ENCODE results near the gene RPS6KA5. TPM values are rescaled to one million over a fixed set of nuclear protein-coding genes. Genes with fewer than 3 reads are reported as not detected.

RPS6KA5 gene
- total RNA-seq = 10 to 100 TPM; 11.5 to 20.0 (median 15.8) TPM
- 1 to 10 TPM in 2 of 3 donors, under 1 TPM in 1; 0.94 to 3.9 (median 3.7) TPM for polyA plus RNA-seq
- long read RNA-seq, donor 1, full-length matches to known transcripts = 20 of 26 reads
- long read RNA-seq, donor 1, partial matches to known transcripts = 2 of 26 reads
- long read RNA-seq, donor 1, other reads (novel, unspliced or antisense) = 4 of 26 reads
- long read RNA-seq, donor 2, full-length matches to known transcripts = 23 of 35 reads
- long read RNA-seq, donor 2, partial matches to known transcripts = 5 of 35 reads
- long read RNA-seq, donor 2, other reads (novel, unspliced or antisense) = 7 of 35 reads

DNA sequence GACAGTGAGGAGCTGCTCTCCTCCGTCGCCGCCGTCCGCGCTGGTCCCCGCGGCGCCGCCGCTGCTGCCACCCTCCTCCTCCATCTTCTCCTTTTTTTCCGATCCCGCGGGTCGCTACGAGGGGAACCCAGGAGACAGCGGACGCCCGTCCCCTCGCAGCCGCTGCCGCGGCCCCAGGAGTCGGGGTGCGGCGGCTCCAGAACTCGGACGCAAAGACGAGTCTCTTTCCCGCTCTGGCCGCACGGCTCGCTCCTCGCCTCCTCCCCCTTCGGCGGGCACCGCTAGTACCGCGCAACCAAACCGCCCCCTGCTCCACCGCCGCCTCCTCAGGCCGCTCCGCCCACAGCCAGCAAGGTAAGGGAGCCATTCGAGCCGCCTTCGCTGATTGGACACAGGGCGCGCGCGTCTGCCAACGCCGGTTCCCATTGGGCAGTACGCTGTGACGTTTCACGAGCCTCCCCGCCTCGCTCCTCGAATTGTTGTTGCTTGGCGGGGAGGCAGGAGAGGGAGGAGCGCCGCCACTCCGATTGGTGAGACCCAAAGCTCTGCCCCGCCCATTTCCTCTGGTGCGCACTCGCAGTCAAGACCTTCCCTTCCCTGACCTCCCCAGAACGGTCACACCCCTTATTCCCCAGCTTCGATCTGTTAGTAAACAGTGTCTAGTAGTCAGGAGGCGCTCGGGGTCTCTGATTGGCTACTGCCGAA is at the start of gene RPS6KA5:
Gene RPS6KA5 (minus strand): TSS at position 291 of the 705 bp plus-strand sequence. CDS start 207 bp downstream, at position 84.
- H3K27ac ChIP-seq = peak within 1 kb of the TSS; percentile 94
- ATAC-seq (peak; percentile 93 to 96 (median 94)), DNase-seq (peak; percentile 100)
- no peaks in the 10 kb centered on the region for H3K9me3 ChIP-seq
- H3K27me3 ChIP-seq (ENCODE audit: insufficient read depth in 3 of 3, low read length in 2 of 3) = no peaks in the 10 kb centered on the region
- intact Hi-C loops (cut with DNase I) = loop anchor here (2.0 to 5.0 kb wide), 4 partner anchors 37 to 112 kb away; no protein-coding TSS in a partner anchor
- TF ChIP-seq, protein P1, sequence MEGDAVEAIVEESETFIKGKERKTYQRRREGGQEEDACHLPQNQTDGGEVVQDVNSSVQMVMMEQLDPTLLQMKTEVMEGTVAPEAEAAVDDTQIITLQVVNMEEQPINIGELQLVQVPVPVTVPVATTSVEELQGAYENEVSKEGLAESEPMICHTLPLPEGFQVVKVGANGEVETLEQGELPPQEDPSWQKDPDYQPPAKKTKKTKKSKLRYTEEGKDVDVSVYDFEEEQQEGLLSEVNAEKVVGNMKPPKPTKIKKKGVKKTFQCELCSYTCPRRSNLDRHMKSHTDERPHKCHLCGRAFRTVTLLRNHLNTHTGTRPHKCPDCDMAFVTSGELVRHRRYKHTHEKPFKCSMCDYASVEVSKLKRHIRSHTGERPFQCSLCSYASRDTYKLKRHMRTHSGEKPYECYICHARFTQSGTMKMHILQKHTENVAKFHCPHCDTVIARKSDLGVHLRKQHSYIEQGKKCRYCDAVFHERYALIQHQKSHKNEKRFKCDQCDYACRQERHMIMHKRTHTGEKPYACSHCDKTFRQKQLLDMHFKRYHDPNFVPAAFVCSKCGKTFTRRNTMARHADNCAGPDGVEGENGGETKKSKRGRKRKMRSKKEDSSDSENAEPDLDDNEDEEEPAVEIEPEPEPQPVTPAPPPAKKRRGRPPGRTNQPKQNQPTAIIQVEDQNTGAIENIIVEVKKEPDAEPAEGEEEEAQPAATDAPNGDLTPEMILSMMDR (IDR thresholded peaks at IDR 0.05) = peak; percentile 30
- 0% methylated on average over 48 to 71 of the region's 71 CpGs for WGBS, 3 donors
- peak within 1 kb of the TSS; percentile 83 for H3K4me3 ChIP-seq
- no peaks in the 10 kb centered on the region for H3K36me3 ChIP-seq (ENCODE audit: insufficient read depth in 1 of 2, low read depth in 1 of 2)
- H3K4me1 ChIP-seq = peaks cover 21% of the 10 kb centered on the region

DNA sequence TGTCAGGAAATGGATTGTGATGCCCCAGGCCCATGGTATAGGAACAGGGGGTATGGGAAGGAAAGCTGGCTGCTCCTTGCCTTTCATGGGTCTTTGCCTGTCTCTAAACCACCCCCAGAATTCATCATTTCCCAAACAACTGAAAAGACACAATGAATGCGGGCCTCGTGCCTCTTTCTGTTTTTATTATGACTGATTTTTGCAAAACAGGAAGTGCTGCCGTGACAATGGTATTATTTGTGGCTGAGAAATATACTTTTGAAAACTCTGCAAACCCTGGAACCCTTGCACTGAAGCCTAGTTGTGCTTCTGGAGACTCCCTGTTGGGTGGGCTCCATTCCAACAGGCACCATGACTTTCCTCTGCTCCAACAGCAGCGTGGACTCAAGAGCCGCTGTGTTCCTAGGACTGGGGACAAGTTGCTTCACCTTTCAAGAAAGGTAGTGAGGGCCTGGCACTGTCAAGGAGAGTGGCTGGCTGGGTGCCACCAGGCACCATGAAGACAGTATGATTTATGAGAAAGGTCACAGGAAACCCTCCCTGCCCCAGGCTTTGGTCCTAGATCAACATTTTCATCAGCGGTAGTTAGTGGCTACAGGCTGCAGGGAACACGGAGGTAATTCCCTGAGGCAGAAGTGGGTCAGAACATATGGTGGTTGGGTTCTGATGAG is 48.6 kb upstream of the RPS6KA5 start:
- peak in 2 of 4 donors; percentile 38 to 51 for ATAC-seq

DNA sequence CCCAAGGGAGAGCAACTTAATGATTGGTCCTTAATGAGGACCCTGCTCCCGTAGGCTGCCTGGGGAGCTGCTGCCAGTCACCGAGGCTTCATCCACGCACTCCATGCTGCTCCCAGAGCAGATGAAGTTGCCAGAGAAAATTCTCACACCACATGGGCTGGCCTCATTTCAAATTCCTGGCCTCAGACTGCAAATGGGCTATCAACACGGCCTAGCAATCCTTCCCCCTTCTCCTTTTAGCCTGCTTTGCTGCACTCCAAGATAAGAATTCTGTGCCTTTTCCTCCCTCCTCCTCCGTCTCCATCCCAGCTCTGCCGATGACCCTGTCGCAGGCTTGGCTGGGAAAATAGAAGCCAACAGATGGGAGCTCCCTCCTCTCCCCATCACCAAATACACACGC is 42.7 kb upstream of the RPS6KA5 start:
- no peaks in the 10 kb centered on the region for H3K36me3 ChIP-seq (ENCODE audit: insufficient read depth in 1 of 2, low read depth in 1 of 2)
- ATAC-seq (peak in 1 of 4 donors; percentile 15), DNase-seq (no peak)
- TF ChIP-seq, protein P1 (IDR thresholded peaks at IDR 0.05) = no peak
- WGBS, 3 donors = 32 to 42% (median 41%) methylated on average over 8 of the region's 8 CpGs
- H3K27me3 ChIP-seq (ENCODE audit: insufficient read depth in 3 of 3, low read length in 2 of 3) = no peaks in the 10 kb centered on the region
- H3K4me1 ChIP-seq = peaks cover 4% of the 10 kb centered on the region
- no peak overlapping the region for H3K4me3 ChIP-seq
- intact Hi-C loops (cut with DNase I) = no loop called here
- H3K9me3 ChIP-seq = no peaks in the 10 kb centered on the region
- no peak overlapping the region for H3K27ac ChIP-seq

More for the DNA sequence above, 48.6 kb upstream of the RPS6KA5 start:
- Histone ChIP-seq H3K27ac (peak overlapping the region; percentile 27), H3K4me1 (peaks cover 10% of the 10 kb centered on the region), H3K27me3 (ENCODE audit: insufficient read depth in 3 of 3, low read length in 2 of 3) (no peaks in the 10 kb centered on the region), H3K4me3 (no peak overlapping the region), H3K9me3 (no peaks in the 10 kb centered on the region), H3K36me3 (ENCODE audit: insufficient read depth in 1 of 2, low read depth in 1 of 2) (no peaks in the 10 kb centered on the region)
- peak in 1 of 2 donors; percentile 67 for DNase-seq
- TF ChIP-seq, protein P1 (IDR thresholded peaks at IDR 0.05) = no peak
- intact Hi-C loops (cut with DNase I) = no loop called here
- 50 to 68% (median 53%) methylated on average over 7 of the region's 7 CpGs for WGBS, 3 donors

DNA sequence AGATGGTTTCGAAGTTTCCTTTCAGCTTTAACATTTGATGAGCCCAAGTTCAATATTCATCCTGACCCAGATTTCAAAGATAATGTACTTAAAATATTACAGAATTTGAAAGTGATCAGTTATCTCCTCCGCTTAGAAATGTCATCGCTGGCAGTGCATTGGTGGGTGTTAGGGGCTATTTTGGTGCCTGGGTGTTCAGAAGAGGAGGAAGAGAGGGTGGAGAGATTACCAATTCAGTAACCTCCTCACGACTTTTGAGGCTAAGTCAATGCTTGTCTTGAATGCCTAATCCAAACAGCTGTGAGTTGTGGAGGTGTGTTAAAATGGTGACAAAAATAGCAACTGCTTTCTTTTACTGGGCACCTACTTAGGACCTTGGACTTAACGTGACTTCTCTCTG is 39.7 kb upstream of the RPS6KA5 start:
- Histone ChIP-seq H3K4me3 (no peak overlapping the region), H3K27me3 (ENCODE audit: insufficient read depth in 3 of 3, low read length in 2 of 3) (no peaks in the 10 kb centered on the region), H3K27ac (no peak overlapping the region), H3K9me3 (no peaks in the 10 kb centered on the region), H3K36me3 (ENCODE audit: insufficient read depth in 1 of 2, low read depth in 1 of 2) (no peaks in the 10 kb centered on the region), H3K4me1 (peaks cover 6% of the 10 kb centered on the region)
- DNase-seq (no peak), ATAC-seq (no peak)
- WGBS, 3 donors = 85 to 91% (median 89%) methylated on average over 5 of the region's 5 CpGs
- intact Hi-C loops (cut with DNase I) = no loop called here
- TF ChIP-seq, protein P1 (IDR thresholded peaks at IDR 0.05) = no peak
